ENCODE measurements around the gene A2ML1.

A2ML1 gene

GRCh38 chr12:8829125-8829518 is 6.7 kb downstream of the A2ML1 start:
- Histone ChIP-seq H3K27me3 (ENCODE audit: control insufficient read depth, insufficient read depth, low read length) (no peaks in the 10 kb centered on the region), H3K36me3 (ENCODE audit: control insufficient read depth, insufficient read depth, low read length) (no peaks in the 10 kb centered on the region), H3K9me3 (ENCODE audit: control insufficient read depth, insufficient read depth, low read length) (no peaks in the 10 kb centered on the region), H3K4me3 (ENCODE audit: low read length) (no peak overlapping the region), H3K4me1 (ENCODE audit: control insufficient read depth, insufficient read depth, low read length) (peaks cover 7% of the 10 kb centered on the region; the same call in 1 of the 2 replicates), H3K27ac (ENCODE audit: low read length) (no peak overlapping the region)
- no CpG with 5 or more reads among the region's 5 CpGs for WGBS (ENCODE audit: insufficient coverage, insufficient read length)
- no peak for DNase-seq (ENCODE audit: low read depth, low spot score)

DNA sequence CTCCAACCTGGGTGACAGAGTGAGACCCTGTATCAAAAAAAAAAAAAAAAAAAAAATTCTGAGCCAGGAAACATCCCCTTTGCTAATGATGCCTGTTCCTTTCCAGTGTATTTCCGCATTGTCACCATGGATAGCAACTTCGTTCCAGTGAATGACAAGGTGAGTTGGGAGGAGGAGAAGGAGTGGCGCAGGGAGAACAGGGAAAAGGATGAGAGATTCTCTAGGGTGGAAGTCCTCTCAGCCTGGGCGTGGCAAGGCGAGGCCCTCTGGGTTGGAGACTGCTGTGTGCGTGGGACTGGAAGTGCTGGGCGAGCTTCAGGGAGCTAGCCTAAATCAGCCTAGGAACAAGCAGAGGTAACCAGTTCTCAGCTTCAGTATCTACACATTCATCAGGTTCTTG is 7.2 kb downstream of the A2ML1 start:
- WGBS (ENCODE audit: insufficient coverage, insufficient read length) = no CpG with 5 or more reads among the region's 7 CpGs
- H3K27me3 ChIP-seq (ENCODE audit: control insufficient read depth, insufficient read depth, low read length) = no peaks in the 10 kb centered on the region

DNA sequence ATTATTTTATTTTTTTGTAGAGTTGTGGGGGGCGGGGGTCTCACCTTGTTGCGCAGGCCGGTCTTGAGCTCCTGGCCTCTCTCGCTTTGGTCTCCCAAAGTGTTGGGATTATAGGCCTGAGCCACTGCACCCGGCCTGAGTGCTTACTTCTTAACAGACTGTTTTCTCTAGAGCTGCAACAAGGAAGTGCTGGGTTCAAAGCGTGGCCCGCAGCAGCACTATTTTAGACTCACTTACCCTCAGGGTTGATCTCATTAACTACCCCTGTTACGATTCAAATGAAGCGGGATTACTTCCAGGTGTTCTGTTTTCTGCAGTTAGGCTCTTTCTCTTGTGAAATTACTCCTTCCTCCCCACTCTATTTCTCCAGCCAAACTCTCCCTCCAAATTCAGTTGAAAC is 8.7 kb downstream of the A2ML1 start:
- H3K4me1 ChIP-seq (ENCODE audit: control insufficient read depth, insufficient read depth, low read length) = peaks cover 8% of the 10 kb centered on the region; the same call in 1 of the 2 replicates
- H3K36me3 ChIP-seq (ENCODE audit: control insufficient read depth, insufficient read depth, low read length) = no peaks in the 10 kb centered on the region
- DNase-seq (ENCODE audit: low read depth, low spot score) = no peak
- no peak overlapping the region for H3K27ac ChIP-seq (ENCODE audit: low read length)
- H3K27me3 ChIP-seq (ENCODE audit: control insufficient read depth, insufficient read depth, low read length) = no peaks in the 10 kb centered on the region
- no peak overlapping the region for H3K4me3 ChIP-seq (ENCODE audit: low read length)
- WGBS (ENCODE audit: insufficient coverage, insufficient read length) = no CpG with 5 or more reads among the region's 9 CpGs
- no peaks in the 10 kb centered on the region for H3K9me3 ChIP-seq (ENCODE audit: control insufficient read depth, insufficient read depth, low read length)

More for the DNA sequence above, 7.2 kb downstream of the A2ML1 start:
- H3K4me1 ChIP-seq (ENCODE audit: control insufficient read depth, insufficient read depth, low read length) = peaks cover 7% of the 10 kb centered on the region; the same call in 1 of the 2 replicates
- no peak for DNase-seq (ENCODE audit: low read depth, low spot score)
- H3K9me3 ChIP-seq (ENCODE audit: control insufficient read depth, insufficient read depth, low read length) = no peaks in the 10 kb centered on the region
- no peak overlapping the region for H3K4me3 ChIP-seq (ENCODE audit: low read length)
- H3K27ac ChIP-seq (ENCODE audit: low read length) = no peak overlapping the region
- H3K36me3 ChIP-seq (ENCODE audit: control insufficient read depth, insufficient read depth, low read length) = no peaks in the 10 kb centered on the region

- H3K4me3 ChIP-seq (ENCODE audit: low read length) = no peak overlapping the region
- H3K4me1 ChIP-seq (ENCODE audit: control insufficient read depth, insufficient read depth, low read length) = peaks cover 8% of the 10 kb centered on the region; the same call in 1 of the 2 replicates
- WGBS (ENCODE audit: insufficient coverage, insufficient read length) = no CpG with 5 or more reads among the region's 6 CpGs
- H3K9me3 ChIP-seq (ENCODE audit: control insufficient read depth, insufficient read depth, low read length) = no peaks in the 10 kb centered on the region
- H3K27me3 ChIP-seq (ENCODE audit: control insufficient read depth, insufficient read depth, low read length) = no peaks in the 10 kb centered on the region
- no peak for DNase-seq (ENCODE audit: low read depth, low spot score)
- no peaks in the 10 kb centered on the region for H3K36me3 ChIP-seq (ENCODE audit: control insufficient read depth, insufficient read depth, low read length)
- H3K27ac ChIP-seq (ENCODE audit: low read length) = no peak overlapping the region
Observed at GRCh38 chr12:8832500-8832899, 10.1 kb downstream of the A2ML1 start.

- DNase-seq (ENCODE audit: low read depth, low spot score) = no peak
- WGBS (ENCODE audit: insufficient coverage, insufficient read length) = no CpG with 5 or more reads among the region's 1 CpG
- Histone ChIP-seq H3K36me3 (ENCODE audit: control insufficient read depth, insufficient read depth, low read length) (no peaks in the 10 kb centered on the region), H3K27ac (ENCODE audit: low read length) (no peak overlapping the region), H3K9me3 (ENCODE audit: control insufficient read depth, insufficient read depth, low read length) (no peaks in the 10 kb centered on the region), H3K27me3 (ENCODE audit: control insufficient read depth, insufficient read depth, low read length) (no peaks in the 10 kb centered on the region), H3K4me3 (ENCODE audit: low read length) (no peak overlapping the region), H3K4me1 (ENCODE audit: control insufficient read depth, insufficient read depth, low read length) (peaks cover 1% of the 10 kb centered on the region; the same call in 1 of the 2 replicates)
Observed at GRCh38 chr12:8834230-8834629, 11.8 kb downstream of the A2ML1 start.

DNA sequence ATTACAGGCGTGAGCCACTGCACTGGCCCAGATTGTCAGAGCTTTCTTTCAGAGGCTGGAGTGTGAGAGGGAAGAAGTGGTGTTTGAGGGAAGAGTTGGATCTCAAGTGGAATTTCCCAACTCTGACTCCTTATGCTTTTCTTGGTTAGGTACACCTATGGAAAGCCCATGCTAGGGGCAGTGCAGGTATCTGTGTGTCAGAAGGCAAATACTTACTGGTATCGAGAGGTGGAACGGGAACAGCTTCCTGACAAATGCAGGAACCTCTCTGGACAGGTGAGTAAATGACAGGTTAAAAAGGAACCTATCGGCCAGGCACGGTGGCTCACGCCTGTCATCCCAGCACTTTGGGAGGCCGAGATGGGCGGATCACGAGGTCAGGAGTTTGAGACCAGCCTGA is 14.9 kb downstream of the A2ML1 start:
- no peak for DNase-seq (ENCODE audit: low read depth, low spot score)
- Histone ChIP-seq H3K36me3 (ENCODE audit: control insufficient read depth, insufficient read depth, low read length) (no peaks in the 10 kb centered on the region), H3K27me3 (ENCODE audit: control insufficient read depth, insufficient read depth, low read length) (no peaks in the 10 kb centered on the region), H3K9me3 (ENCODE audit: control insufficient read depth, insufficient read depth, low read length) (no peaks in the 10 kb centered on the region), H3K4me3 (ENCODE audit: low read length) (no peak overlapping the region), H3K4me1 (ENCODE audit: control insufficient read depth, insufficient read depth, low read length) (peaks cover 1% of the 10 kb centered on the region; the same call in 1 of the 2 replicates), H3K27ac (ENCODE audit: low read length) (no peak overlapping the region)
- WGBS (ENCODE audit: insufficient coverage, insufficient read length) = no CpG with 5 or more reads among the region's 9 CpGs

- no peak overlapping the region for H3K27ac ChIP-seq (ENCODE audit: low read length)
- no peak for DNase-seq (ENCODE audit: low read depth, low spot score)
- H3K36me3 ChIP-seq (ENCODE audit: control insufficient read depth, insufficient read depth, low read length) = peaks cover 3% of the 10 kb centered on the region; the same call in 1 of the 2 replicates
- H3K4me3 ChIP-seq (ENCODE audit: low read length) = no peak overlapping the region
- WGBS (ENCODE audit: insufficient coverage, insufficient read length) = no CpG with 5 or more reads among the region's 7 CpGs
- H3K9me3 ChIP-seq (ENCODE audit: control insufficient read depth, insufficient read depth, low read length) = no peaks in the 10 kb centered on the region
- H3K27me3 ChIP-seq (ENCODE audit: control insufficient read depth, insufficient read depth, low read length) = no peaks in the 10 kb centered on the region
- H3K4me1 ChIP-seq (ENCODE audit: control insufficient read depth, insufficient read depth, low read length) = no peaks in the 10 kb centered on the region
Observed at GRCh38 chr12:8840321-8840720, 17.9 kb downstream of the A2ML1 start.

DNA sequence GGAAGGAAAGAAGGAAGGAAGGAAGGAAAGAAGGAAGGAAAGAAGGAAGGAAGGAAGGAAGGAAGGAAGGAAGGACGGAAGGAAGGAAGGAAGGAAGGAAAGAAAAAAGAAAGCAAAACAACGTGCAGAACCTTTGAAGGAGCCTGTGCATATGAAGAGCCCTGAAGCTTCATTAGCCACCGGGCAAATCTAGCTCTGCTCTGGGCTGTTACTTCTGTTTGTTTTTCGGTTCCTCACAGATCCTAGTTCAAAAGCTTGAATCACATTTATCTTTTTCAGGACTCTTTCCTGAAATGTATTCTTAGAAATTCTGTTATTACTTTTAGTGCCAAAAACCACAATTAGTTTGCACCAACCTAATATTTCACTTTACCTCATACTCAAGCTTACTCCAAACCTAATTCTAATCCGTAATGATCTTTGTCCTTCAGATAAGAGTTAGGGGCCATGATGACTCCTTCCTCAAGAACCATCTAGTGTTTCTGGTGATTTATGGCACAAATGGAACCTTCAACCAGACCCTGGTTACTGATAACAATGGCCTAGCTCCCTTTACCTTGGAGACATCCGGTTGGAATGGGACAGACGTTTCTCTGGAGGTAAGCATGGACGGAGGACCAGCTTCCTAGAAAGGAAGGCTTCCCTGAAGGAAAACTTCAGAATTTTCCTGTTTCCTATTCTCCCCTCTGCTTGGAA is 18.7 kb downstream of the A2ML1 start:
- Histone ChIP-seq H3K4me3 (ENCODE audit: low read length) (no peak overlapping the region), H3K27me3 (ENCODE audit: control insufficient read depth, insufficient read depth, low read length) (no peaks in the 10 kb centered on the region), H3K36me3 (ENCODE audit: control insufficient read depth, insufficient read depth, low read length) (peaks cover 3% of the 10 kb centered on the region; the same call in 1 of the 2 replicates), H3K27ac (ENCODE audit: low read length) (no peak overlapping the region), H3K9me3 (ENCODE audit: control insufficient read depth, insufficient read depth, low read length) (no peaks in the 10 kb centered on the region), H3K4me1 (ENCODE audit: control insufficient read depth, insufficient read depth, low read length) (no peaks in the 10 kb centered on the region)
- DNase-seq (ENCODE audit: low read depth, low spot score) = no peak
- 100% methylated on average over 1 of the region's 8 CpGs for WGBS (ENCODE audit: insufficient coverage, insufficient read length)

- whole genome bisulfite sequencing (ENCODE audit: insufficient coverage, insufficient read length) = no CpG with 5 or more reads among the region's 4 CpGs
- no peaks in the 10 kb centered on the region for H3K4me1 ChIP-seq (ENCODE audit: control insufficient read depth, insufficient read depth, low read length)
- no peak for DNase-seq (ENCODE audit: low read depth, low spot score)
- H3K9me3 ChIP-seq (ENCODE audit: control insufficient read depth, insufficient read depth, low read length) = no peaks in the 10 kb centered on the region
- peaks cover 3% of the 10 kb centered on the region; the same call in 1 of the 2 replicates for H3K36me3 ChIP-seq (ENCODE audit: control insufficient read depth, insufficient read depth, low read length)
- H3K4me3 ChIP-seq (ENCODE audit: low read length) = no peak overlapping the region
- H3K27ac ChIP-seq (ENCODE audit: low read length) = no peak overlapping the region
- no peaks in the 10 kb centered on the region for H3K27me3 ChIP-seq (ENCODE audit: control insufficient read depth, insufficient read depth, low read length)
Observed at GRCh38 chr12:8841778-8842177, 19.4 kb downstream of the A2ML1 start.

DNA sequence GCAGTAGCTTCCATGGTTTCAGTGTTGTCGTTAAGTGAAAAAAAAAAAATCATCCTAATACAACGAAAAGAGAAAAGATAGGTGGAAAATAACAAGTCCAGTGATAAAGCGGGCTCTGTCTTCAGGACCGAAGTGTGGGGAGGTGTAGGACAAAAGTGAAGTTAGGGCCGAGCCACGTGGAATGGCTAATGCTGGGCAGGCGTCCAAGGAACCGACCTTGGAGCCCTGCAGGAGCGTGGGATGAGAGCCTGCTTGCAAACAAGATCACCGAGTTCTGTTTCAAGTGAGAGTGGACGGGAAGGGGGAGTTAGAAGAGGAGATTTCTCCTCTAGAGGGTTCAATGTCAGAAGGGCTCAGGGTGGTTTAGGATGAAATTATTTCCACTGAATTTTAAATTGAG is 22.2 kb downstream of the A2ML1 start:
- DNase-seq (ENCODE audit: low read depth, low spot score) = no peak
- WGBS (ENCODE audit: insufficient coverage, insufficient read length) = no CpG with 5 or more reads among the region's 11 CpGs
- no peaks in the 10 kb centered on the region; the same call in 1 of the 2 replicates for H3K9me3 ChIP-seq (ENCODE audit: control insufficient read depth, insufficient read depth, low read length)
- H3K4me3 ChIP-seq (ENCODE audit: low read length) = no peak overlapping the region
- H3K36me3 ChIP-seq (ENCODE audit: control insufficient read depth, insufficient read depth, low read length) = peaks cover 3% of the 10 kb centered on the region; the same call in 1 of the 2 replicates
- H3K4me1 ChIP-seq (ENCODE audit: control insufficient read depth, insufficient read depth, low read length) = no peaks in the 10 kb centered on the region
- no peaks in the 10 kb centered on the region for H3K27me3 ChIP-seq (ENCODE audit: control insufficient read depth, insufficient read depth, low read length)
- no peak overlapping the region for H3K27ac ChIP-seq (ENCODE audit: low read length)

- no peak overlapping the region for H3K4me3 ChIP-seq (ENCODE audit: low read length)
- H3K27me3 ChIP-seq (ENCODE audit: control insufficient read depth, insufficient read depth, low read length) = no peaks in the 10 kb centered on the region; the same call in 1 of the 2 replicates
- 100% methylated on average over 1 of the region's 3 CpGs for WGBS (ENCODE audit: insufficient coverage, insufficient read length)
- no peak overlapping the region for H3K27ac ChIP-seq (ENCODE audit: low read length)
- DNase-seq (ENCODE audit: low read depth, low spot score) = no peak
- H3K4me1 ChIP-seq (ENCODE audit: control insufficient read depth, insufficient read depth, low read length) = no peaks in the 10 kb centered on the region
- H3K36me3 ChIP-seq (ENCODE audit: control insufficient read depth, insufficient read depth, low read length) = peaks cover 3% of the 10 kb centered on the region; the same call in 1 of the 2 replicates
- no peaks in the 10 kb centered on the region; the same call in 1 of the 2 replicates for H3K9me3 ChIP-seq (ENCODE audit: control insufficient read depth, insufficient read depth, low read length)
Observed at GRCh38 chr12:8846305-8846704, 23.9 kb downstream of the A2ML1 start.
